NCI-H1417 (cell line): ENCODE data around the gene TANK.
A peak's percentile ranks its signal among the peaks of the same experiment; 100 is the strongest.
"Not testable (repeated sequence)": the region's sequence is repeated elsewhere in the genome, so short reads cannot be mapped to it uniquely, and the experiment has no call there.

ENCODE experiments used
- DNase-seq, 3 experiments: peaks; one replicate each; lab custom pipeline; 2025; lab: John Stamatoyannopoulos, UW

The TANK gene

DNA sequence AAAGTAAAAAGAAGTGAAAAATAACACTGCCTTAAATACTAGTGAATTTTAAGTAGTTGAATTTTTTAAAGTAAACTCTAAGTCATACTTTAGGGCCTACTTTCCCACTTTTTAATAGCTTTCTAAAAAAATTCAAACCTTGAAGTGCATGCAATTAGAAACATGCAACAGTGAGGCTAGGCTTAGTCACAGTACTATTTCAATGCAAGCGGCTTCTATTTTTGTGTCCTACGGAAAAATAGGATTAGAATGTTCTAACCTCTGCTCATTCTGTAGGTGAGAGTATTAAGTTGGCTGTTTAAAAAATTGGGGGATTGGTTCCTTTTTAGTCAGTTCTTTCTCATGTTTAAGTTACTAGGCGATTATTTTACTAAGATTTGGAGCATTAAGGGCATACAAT is 108.9 kb downstream of the TANK start:
- DNase-seq: no peak

DNA sequence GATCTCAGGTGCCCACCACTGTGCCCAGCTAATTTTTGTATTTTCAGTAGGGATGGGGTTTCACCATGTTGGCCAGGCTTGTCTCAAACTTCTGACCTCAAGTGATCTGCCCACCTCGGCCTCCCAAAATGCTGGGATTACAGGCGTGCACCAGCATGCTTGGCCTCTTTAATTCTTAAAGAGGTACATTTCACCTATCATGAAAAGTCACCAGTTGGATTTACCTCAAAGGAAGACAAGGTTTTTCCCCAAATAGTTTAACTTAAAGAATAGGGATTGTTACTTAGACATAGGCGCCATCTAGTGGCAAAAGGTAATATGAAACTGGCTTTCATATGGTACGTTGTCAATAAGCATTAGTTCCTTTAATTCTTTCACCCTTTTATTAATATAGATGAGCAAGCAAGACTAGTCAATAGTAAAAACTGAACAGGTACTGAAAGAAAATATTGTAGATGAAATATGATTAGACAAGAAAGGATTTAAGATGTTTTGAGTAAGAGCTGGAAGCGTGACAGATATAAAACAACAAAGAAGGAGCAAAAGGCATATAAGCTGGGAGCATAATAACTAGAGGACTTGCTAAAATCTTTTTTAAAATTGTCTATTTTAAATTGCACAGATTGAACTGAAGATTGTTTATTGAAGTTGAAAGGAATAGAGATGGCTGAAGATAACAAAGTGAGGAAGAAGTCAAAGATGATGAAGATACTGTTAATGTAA is 113.0 kb downstream of the TANK start:
- DNase-seq: peak in 2 of 3 experiments; percentile 56 to 62

DNA sequence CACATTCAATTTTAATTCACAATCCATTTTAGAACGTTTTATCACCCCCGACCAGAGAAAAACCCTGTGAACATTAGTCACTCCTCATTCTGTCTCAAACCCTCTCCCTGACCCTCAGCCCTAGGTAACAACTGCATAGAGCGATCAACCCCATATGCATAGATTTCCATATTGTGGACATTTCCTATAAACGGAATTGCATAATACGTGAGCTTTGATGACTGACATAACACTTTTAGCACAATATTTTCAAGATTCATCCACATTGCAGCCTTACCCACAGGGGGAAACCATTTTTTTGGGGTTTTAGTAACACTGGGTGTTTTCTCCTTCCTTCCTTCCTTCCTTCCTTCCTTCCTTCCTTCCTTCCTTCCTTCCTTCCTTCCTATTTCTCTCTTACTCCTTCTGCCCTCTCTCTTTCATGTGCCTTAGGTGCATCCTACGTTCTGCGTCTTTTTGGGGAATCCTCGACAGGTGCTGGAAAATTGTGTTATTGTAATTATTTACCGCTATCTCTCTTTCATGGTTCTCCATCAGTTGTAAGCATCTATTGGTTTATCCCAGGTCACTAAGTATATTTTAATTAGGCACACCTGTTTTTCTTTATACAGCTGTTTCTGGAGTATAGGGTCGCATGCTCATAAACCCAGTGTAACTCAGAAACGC is 118.5 kb downstream of the TANK start:
- not testable (repeated sequence) for DNase-seq

DNA sequence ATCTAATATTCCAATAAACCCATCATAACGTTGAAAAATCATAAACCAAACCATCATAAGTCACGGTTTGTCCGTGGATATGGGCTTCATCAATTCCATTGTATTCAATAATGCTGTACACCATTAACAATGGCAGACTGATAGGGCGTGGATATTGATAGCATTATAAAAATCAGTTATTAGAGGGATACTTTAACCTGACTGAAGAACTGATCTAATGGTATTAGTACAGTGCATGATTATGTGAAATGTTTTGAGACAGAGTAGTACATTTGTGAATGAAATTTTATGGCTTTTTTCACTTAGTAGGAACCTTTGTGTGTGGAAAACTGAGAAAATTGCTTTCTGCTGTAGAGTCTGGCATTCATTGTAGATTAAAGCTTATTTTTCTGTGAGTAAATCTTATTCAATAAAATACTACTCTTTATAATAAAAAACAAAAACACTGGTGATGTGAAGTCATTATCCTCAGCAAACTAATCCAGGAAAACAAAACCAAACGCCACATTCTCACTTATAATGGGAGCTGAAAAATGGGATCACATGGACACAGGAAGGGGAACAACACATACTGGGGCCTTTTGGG is 119.1 kb downstream of the TANK start:
- DNase-seq: not testable (repeated sequence)

DNA sequence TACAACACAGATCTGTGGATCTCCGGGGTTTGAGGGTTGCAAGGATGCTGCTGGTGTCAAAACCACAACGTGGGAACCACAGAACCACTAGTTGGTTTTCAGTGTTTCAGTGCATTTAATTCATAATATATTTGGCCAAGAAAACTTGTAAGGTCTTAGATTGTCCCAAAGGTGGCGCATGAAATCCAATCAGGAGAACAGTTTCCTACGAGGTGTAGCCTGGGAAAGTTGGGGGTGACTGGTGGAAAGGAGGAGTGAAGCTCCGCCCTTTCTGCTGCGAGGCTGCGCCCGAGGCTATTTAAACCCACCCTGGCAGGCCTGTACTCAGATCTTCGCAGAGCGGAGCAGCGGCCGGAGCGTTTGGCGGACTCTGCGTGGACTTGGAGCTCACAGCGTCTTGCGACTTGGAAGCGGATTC is 120.7 kb downstream of the TANK start:
- not testable (repeated sequence) for DNase-seq

DNA sequence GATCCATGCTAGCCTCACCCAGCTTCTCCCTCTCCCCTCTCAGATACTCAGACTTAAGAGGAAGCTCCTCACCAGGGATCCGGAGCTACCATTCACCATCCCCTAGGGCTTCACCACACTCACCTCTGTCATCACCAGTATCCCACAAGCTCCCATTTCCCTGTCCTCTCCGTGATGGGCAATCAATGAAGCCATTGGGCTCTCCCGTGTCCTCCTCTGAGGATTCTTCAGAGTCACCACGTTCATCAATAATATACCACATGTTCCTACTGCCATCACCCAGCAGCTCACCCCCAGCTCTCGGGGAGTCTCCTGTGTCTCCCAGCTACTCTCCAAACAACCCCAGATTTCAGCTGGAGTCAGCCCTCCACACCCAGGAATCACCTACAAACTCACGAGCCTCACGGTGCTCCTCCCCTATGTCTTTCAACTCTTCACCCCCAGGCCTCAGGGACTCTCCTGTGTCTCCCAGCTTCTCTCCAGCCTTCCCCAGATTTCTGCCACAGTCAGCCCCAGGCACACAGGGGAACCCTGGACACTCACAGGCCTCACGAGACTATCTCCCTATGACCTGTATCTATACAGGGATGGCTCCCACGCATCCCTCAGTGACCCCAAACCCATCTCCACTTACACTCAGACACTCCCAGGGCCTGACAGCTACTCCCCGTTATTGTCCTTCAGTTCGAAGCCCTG is 121.5 kb downstream of the TANK start:
- DNase-seq: not testable (repeated sequence)

DNA sequence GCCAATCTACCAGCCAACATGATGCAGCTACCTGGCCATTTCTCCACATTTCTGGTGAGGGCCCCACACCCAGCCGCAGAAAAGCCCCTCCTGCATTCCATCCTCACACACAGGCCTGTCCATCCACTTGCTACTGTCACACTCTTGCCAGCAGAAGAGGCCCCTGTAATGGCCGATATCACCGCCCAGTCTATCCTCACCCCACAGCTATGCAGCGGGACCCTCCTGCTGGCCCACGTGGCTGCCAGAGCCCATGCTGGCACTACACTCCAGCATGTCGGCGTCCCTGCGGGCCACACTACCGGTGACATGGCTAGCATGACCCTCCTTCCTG is 122.0 kb downstream of the TANK start:
- DNase-seq: not testable (repeated sequence)

DNA sequence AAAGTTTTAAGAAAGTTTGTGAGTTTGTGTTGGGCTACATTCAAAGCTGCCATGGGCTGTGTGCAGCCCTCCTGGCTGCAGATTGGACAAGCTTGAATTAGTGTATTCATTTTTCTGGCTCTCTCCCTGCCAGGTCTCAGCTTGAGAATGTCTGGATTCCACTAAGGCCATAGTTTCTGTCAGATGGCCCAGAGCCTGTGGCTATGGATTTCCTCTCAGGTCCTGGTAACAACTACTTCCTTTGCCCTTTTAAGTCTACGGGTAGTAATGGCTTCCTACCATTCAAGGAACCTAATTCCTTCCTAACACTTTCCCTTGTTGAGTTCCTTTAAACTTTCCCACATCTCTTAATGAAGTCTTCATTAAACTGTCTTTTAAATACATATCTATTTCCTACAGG is 123.7 kb downstream of the TANK start:
- no peak for DNase-seq
